Endothelial cell of umbilical vein (primary cell): ENCODE results near the gene GALNT4. TPM values are rescaled to one million over a fixed set of nuclear protein-coding genes. Genes with fewer than 3 reads are reported as not detected.

Experiments
- BruUV-seq: library from RNA; stranded (reverse); fragments of 400-500 nt; replicated peaks from 2 replicates; lab custom pipeline; 2021; lab: Mats Ljungman, UMichigan
- CTCF ChIA-PET: fragments of 300-600, 350-600 bp; sonication (Branson Sonifier 250); formaldehyde crosslinking; loops from one replicate; lab custom pipeline; 2021; ENCODE audit warnings: antibody characterized with exemption, inconsistent platforms; lab: Charles Lee
- POLR2A ChIA-PET: fragments of 300-600, 350-600 bp; sonication (Branson Sonifier 250); formaldehyde crosslinking; loops from one replicate; lab custom pipeline; 2021; ENCODE audit warnings: antibody characterized with exemption, inconsistent platforms; lab: Charles Lee
- DNase-seq: peaks from one replicate; pipeline ENCODE4 v3.0.0-alpha.2; 2011; ENCODE audit warnings: low read depth, low spot score
- FAIRE-seq: peaks from 2 replicates; lab custom pipeline; 2011; peaks lifted over from hg19 to GRCh38; lab: Jason Lieb, UNC
- H2AFZ ChIP-seq: 2 replicates; pipeline ENCODE4 v1.6.0; 2012; ENCODE audit warnings: low read depth, low read length, control low read depth, inconsistent platforms
- H3K27ac ChIP-seq: 2 replicates; pipeline ENCODE4 v1.5.1; 2011; ENCODE audit warnings: low read depth, mild to moderate bottlenecking, control low read depth, low read length, moderate library complexity; ENCODE audit not compliant: insufficient read depth
- H3K27me3 ChIP-seq, 2 experiments: 2 replicates each; pipeline versions ENCODE4 v1.6.0 to v1.6.1; 2011; ENCODE audit warnings: low read length in 2 of 2, mixed read lengths in 1 of 2; ENCODE audit not compliant: control insufficient read depth in 2 of 2, insufficient read depth in 2 of 2
- H3K36me3 ChIP-seq, 2 experiments: 2 replicates in 1 of 2; 3 replicates in 1 of 2; pipeline ENCODE4 v1.5.1; 2011; ENCODE audit warnings: low read length in 2 of 2, mild to moderate bottlenecking in 1 of 2, moderate library complexity in 1 of 2; ENCODE audit not compliant: control insufficient read depth in 2 of 2, insufficient read depth in 2 of 2; ENCODE audit errors: extremely low read depth in 1 of 2
- H3K4me1 ChIP-seq: 3 replicates; pipeline ENCODE4 v1.5.1; 2011; ENCODE audit warnings: mild to moderate bottlenecking, low read length; ENCODE audit not compliant: control insufficient read depth, insufficient read depth; ENCODE audit errors: extremely low read depth
- H3K4me2 ChIP-seq: 2 replicates; pipeline ENCODE4 v1.6.1; 2011; ENCODE audit warnings: low read length, control low read depth, mixed read lengths; ENCODE audit not compliant: insufficient read depth
- H3K4me3 ChIP-seq, 3 experiments: fragments of 200-600 bp in 1 of 3; sonication (generic), shearing (Covaris generic) in 1 of 3; replicated peaks in 1 of 3; 2 replicates each; pipeline ENCODE4 v1.5.1; 2011 to 2016; ENCODE audit warnings: control low read depth in 3 of 3, low read length in 3 of 3, mild to moderate bottlenecking in 2 of 3, inconsistent platforms in 1 of 3, low read depth in 1 of 3, moderate library complexity in 1 of 3; ENCODE audit not compliant: insufficient read depth in 1 of 3
- H3K79me2 ChIP-seq: 2 replicates; pipeline ENCODE4 v1.6.0; 2012; ENCODE audit warnings: low read length, inconsistent platforms; ENCODE audit not compliant: control insufficient read depth, insufficient read depth
- H3K9ac ChIP-seq: replicated peaks from 2 replicates; pipeline ENCODE3; 2011; ENCODE audit warnings: low read length, control low read depth; ENCODE audit not compliant: insufficient read depth; ENCODE audit errors: extremely low read depth
- H3K9me1 ChIP-seq: replicated peaks from 3 replicates; pipeline ENCODE4 v1.6.0; 2011; ENCODE audit warnings: mild to moderate bottlenecking, low read length; ENCODE audit not compliant: control insufficient read depth, insufficient read depth; ENCODE audit errors: extremely low read depth
- H3K9me3 ChIP-seq: replicated peaks from 2 replicates; pipeline ENCODE4 v1.5.1; 2012; ENCODE audit warnings: low read length, inconsistent platforms; ENCODE audit not compliant: control insufficient read depth, insufficient read depth
- H4K20me1 ChIP-seq: replicated peaks from 2 replicates; pipeline ENCODE3; 2011; ENCODE audit warnings: mild to moderate bottlenecking, low read length; ENCODE audit not compliant: control insufficient read depth, insufficient read depth; ENCODE audit errors: extremely low read depth
- EZH2 ChIP-seq: IDR thresholded peaks from 2 replicates; pipeline ENCODE4 v1.6.1; 2012; ENCODE audit warnings: borderline replicate concordance, low read depth, mild to moderate bottlenecking, moderate library complexity, low read length, inconsistent platforms; ENCODE audit not compliant: severe bottlenecking
- FOS ChIP-seq: IDR thresholded peaks from 2 replicates; pipeline ENCODE4 v1.6.1; 2011; ENCODE audit warnings: mild to moderate bottlenecking, low read length, moderate library complexity, borderline replicate concordance; ENCODE audit not compliant: insufficient read depth
- GATA2 ChIP-seq: IDR thresholded peaks from 2 replicates; pipeline ENCODE4 v1.7.0; 2011; ENCODE audit warnings: low read depth, mild to moderate bottlenecking, moderate library complexity, mixed read lengths, low read length; ENCODE audit not compliant: insufficient read length, insufficient read depth
- JUN ChIP-seq: IDR thresholded peaks from 2 replicates; pipeline ENCODE4 v1.6.1; 2011; ENCODE audit warnings: borderline replicate concordance, low read depth; ENCODE audit not compliant: insufficient read length, insufficient read depth
- MYC ChIP-seq: IDR thresholded peaks from one replicate; pipeline ENCODE4 v1.6.1; 2011; ENCODE audit warnings: mild to moderate bottlenecking, low read depth, low read length
- POLR2A ChIP-seq: IDR thresholded peaks from 2 replicates; pipeline ENCODE4 v1.6.1; 2012; ENCODE audit warnings: low read depth, mild to moderate bottlenecking, control low read depth, low read length
- POLR2AphosphoS5 ChIP-seq: IDR thresholded peaks from 2 replicates; pipeline ENCODE4 v1.6.1; 2012; ENCODE audit warnings: low read depth, mild to moderate bottlenecking, control low read depth, low read length, moderate library complexity; ENCODE audit not compliant: insufficient read depth
- dilution Hi-C: fragments of 300-500 bp; cut with MboI; formaldehyde crosslinking; loops from one replicate; pipeline ENCODE4 v1.15.0; 2019; ENCODE audit warnings: low sequenced_read_pairs; ENCODE audit not compliant: extremely low pct_ligation_motif_present
- intact Hi-C: fragments of 100-400 bp; cut with micrococcal nuclease; formaldehyde crosslinking; loops from one replicate; pipeline ENCODE4 v1.10.0; 2022
- polyA plus RNA-seq, 4 experiments: library from polyadenylated mRNA; depleted of rRNA in 3 of 4; stranded (reverse) in 3 of 4; unstranded in 1 of 4; fragments of >200 nt; gene quantifications; 2 replicates each; pipeline versions ENCODE4 v1.2.1 to v1.2.3, GENCODE V29; 2011 to 2012; ENCODE audit warnings: missing spikeins in 1 of 4
- total RNA-seq: library from RNA; stranded (reverse); gene quantifications from 2 replicates; pipeline ENCODE4 v1.2.3, GENCODE V29; 2021
- TF ChIP-seq, protein P1 (sequence below): IDR thresholded peaks from 2 replicates; pipeline ENCODE4 v1.6.1; 2011; ENCODE audit not compliant: insufficient read depth, insufficient read length

GALNT4 gene
- total and polyA plus RNA-seq, 2 donors (not counting 3 experiments of a cell fraction or from before 2014, with no cell fraction given): 2.0 to 9.8 TPM

- no peaks in the 10 kb centered on the region for H4K20me1 ChIP-seq
- intact Hi-C loops (no loop called here), dilution Hi-C loops (no loop called here)
- no peak overlapping the region for H3K4me3 ChIP-seq
- CTCF ChIA-PET: interaction anchor here (0.8 to 1.3 kb wide), 2 partner anchors 8 to 19 kb away, joined by 3 read pairs; no protein-coding TSS in a partner anchor
- no peaks in the 10 kb centered on the region for H3K79me2 ChIP-seq
- peaks cover 14% of the 10 kb centered on the region for H3K4me1 ChIP-seq
- DNase-seq (no peak), FAIRE-seq (no peak)
- POLR2A ChIA-PET: no interaction called here
- TF ChIP-seq EZH2 (no peak), GATA2 (no peak), POLR2AphosphoS5 (no peak), POLR2A (no peak), FOS (no peak), MYC (no peak), JUN (no peak)
- TF ChIP-seq, protein P1, sequence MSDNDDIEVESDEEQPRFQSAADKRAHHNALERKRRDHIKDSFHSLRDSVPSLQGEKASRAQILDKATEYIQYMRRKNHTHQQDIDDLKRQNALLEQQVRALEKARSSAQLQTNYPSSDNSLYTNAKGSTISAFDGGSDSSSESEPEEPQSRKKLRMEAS: no peak
- no peak overlapping the region for H2AFZ ChIP-seq
- H3K27ac ChIP-seq: no peak overlapping the region
- H3K9ac ChIP-seq: no peak overlapping the region
- no peaks in the 10 kb centered on the region for H3K27me3 ChIP-seq
- no peaks in the 10 kb centered on the region for H3K9me3 ChIP-seq
- H3K4me2 ChIP-seq: no peak overlapping the region
- no TSS peak for BruUV-seq
- no peaks in the 10 kb centered on the region for H3K9me1 ChIP-seq
- no peaks in the 10 kb centered on the region for H3K36me3 ChIP-seq
Measured at GRCh38 chr12:89504560-89505346, 19.8 kb downstream of the GALNT4 start.
